SK-N-MC (cell line): ENCODE results near the gene SRD5A3.

Experiments used
- EZH2 ChIP-seq: fragments of 200-600 bp; sonication (generic); IDR thresholded peaks from one replicate; pipeline ENCODE4 v1.6.1; 2017; ENCODE audit warnings: antibody characterized with exemption
- POLR2AphosphoS5 ChIP-seq: IDR thresholded peaks from 2 replicates; pipeline ENCODE4 v1.6.1; 2012; ENCODE audit warnings: mild to moderate bottlenecking, low read depth, low read length, borderline replicate concordance

DNA sequence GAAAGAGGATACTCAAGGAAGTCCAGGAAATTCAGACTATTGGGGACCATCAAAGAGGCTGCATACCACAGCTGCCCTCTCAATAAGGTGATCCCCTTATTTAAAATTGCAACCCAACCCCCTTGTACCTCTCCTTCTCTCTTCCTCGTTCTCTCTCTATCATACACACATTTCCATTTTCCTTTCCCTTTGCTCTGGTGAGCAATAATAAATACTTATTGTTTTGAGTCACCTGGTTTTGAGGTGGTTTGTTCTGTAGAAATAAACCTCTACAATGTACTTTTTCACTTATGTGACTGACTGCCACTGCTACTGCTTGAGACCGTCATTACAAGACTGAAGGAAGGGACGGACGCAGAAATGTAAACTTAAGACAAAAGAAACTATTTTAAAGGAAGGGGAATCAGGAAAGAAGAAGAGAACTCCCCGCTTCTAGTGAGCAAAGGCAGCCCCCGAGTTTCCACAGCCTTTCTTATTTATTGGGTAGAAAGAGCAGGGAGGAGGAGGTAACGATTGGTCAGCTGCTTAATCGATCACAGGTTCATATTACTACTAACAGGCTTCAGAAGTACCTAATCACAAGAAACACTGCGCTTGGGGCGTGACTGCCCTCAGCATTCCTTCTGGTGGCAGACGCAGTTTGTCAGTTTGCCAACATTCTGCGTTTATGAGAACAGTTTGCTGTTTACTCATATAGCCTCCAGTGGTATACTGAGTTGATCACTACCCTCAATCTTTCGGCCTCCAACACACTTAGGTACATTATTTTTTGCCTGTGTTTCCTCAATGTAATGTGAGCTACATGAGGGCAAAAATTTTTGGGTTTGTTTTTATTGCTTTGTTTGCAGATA lies 32.8 kb downstream of the SRD5A3 start:
- TF ChIP-seq POLR2AphosphoS5 (no peak), EZH2 (no peak)
